NK-92 (cell line): ENCODE data around the gene ADARB2.

Experiments used
- DNase-seq: peaks from one replicate; lab custom pipeline; 2025; ENCODE audit not compliant: unreplicated experiment; lab: John Stamatoyannopoulos, UW

The ADARB2 gene

DNA sequence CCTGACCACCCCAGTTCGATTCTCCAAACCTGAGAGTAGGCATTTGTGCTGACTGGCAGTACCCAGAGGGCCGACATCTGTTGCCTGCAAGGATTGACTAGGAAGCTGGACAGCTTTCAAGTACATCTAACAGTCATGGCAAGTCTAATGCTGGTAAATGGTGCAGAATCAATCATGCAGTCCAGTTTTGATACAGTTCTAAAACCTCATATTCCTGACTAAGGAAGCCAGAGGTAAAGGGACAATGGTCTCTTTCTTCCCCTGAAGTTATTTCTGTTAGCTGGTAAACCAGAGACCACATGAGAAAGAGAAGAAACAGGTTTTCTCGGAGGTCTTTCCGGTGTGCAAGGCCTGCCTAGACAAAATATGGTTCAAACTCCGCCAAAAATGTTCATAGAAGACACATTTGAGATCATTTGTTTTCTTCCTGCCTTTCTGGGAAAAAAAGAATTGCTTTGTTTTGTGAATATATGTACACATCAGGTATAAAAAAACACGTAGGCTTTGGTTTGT is 584.0 kb downstream of the ADARB2 start:
- DNase-seq: no peak

DNA sequence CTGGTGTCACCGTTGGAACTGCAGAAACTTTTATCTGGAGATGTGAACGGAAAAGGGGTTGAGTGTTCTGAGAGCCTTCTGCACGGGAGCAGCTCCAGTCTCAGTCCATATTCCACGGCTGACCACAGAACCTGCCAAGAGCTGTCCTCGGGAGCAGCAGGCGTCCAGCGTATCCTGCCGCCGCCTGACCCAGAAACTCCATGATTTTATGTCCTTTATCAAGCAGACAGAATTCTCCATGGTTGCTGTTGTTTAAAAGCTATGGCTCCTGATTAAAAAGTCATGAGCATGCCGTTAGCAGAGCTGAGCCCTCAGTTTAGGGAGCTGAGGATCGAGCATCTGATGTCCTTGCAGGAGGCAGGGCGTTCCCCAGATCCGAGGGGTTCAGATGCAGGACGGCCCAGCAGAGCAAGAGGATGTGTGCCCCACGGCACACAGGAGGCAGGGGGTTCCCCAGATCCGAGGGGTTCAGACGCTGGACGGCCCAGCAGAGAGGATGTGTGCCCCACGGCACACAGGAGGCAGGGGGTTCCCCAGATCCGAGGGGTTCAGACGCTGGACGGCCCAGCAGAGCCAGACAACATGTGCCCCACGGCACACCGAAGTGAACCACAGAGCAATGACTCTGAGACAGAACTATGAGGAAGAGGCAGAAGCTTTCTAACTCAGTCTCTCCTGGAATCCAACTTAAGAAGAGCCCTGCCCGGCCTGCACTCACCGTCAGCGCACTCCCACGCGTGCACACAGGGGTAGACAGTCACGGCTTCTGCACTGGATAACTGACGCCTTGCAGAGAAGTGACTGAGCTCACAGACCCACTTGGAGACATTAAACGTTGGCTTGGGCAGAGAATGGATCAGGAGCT is 584.7 kb downstream of the ADARB2 start:
- DNase-seq: no peak

DNA sequence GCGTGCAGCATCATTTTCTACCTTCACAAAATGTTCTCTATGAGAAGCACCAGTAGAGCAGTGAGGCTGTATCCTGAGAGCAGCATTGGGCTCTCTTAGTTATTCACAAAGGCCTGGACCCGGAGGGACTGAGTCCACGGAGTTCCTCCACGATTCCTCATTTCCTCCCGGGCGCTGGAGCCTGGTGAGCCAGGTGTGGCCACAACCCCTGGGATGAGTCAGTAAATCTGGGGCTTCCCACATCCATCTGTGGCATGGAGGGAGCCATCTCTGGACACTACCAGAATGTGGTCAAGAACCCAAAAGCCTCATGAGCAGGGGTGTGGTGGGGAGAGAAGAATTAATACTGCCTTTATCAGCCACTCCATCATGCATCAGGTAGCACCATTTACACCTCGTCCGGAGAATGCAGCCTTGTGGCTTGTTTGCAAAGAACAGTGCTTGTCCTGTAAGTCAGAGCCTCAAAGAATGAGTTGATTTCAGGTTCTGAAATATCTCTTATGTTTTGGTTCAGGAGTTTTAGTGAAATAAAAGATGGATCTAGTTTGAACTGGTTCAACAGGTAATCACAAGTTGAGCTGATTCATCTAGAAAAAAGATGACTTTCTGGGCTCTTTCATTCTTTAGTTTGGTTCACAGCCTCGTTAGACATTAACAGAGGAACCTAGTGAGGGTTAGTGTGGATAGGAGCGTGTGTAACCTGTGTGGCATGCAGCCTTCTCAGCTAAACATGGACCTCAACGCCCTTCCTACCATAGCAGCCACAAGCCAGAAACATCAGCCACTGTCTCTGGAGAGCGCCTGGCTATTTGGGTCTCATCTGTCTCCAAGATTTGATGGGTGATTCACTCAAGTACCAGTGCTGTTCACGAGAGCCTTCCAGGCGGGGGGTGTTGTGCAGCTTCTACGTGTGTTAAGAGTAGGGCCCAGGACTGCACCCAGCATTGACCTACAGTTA is 586.0 kb downstream of the ADARB2 start:
- no peak for DNase-seq

DNA sequence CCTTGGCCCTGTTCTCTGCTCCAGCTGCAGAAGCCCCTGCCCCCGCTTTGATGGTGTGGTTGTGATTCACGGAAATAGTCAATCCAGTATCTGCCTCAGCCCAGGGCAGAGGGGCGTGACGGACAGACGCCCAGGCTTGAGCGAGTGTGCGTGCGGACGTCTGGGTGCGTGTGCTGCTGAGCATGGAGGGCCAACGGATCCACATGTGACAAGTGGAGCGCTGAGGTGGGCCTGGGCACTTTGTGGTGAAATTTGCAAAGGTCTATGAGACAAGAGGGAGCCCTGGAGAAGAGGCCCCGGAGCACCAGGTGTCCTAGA is 586.7 kb downstream of the ADARB2 start:
- DNase-seq: no peak

DNA sequence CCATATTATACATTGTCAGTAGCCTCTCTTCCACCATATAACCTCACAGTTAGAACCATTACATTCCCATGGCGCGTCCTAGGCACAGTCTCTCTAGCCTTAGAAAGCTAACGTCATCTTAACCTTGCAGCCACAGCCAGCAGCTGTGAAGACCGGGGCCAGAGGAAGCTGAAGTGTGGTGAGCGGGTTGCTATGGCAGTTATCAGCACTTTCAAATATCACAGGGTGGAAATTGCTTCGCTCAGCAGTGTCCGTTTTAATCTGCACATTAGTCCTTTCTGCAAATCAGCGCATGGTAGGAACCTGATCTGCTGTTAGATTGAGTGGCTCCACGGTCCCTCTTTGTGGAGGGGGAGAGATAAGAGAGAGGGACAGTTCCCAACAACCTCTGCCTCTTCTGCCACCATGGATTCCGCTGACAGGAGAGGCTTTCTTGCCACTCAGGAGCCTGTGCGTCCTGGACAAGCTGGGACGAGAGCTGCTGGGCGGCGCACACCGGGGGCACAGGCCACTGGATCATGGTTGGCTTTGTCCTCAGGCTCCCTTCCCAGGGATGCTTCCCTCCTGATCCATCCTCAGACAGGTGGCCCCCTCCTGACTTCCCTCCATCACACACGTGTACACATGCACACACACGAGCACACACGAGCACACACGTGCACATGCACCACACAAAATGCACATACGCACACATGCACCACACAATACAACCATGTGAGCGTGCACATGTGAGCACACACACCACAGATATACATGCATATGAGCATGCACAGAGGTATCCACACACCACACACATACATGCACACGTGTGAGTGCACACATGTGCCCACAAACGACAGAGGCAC is 587.3 kb downstream of the ADARB2 start:
- DNase-seq: no peak

DNA sequence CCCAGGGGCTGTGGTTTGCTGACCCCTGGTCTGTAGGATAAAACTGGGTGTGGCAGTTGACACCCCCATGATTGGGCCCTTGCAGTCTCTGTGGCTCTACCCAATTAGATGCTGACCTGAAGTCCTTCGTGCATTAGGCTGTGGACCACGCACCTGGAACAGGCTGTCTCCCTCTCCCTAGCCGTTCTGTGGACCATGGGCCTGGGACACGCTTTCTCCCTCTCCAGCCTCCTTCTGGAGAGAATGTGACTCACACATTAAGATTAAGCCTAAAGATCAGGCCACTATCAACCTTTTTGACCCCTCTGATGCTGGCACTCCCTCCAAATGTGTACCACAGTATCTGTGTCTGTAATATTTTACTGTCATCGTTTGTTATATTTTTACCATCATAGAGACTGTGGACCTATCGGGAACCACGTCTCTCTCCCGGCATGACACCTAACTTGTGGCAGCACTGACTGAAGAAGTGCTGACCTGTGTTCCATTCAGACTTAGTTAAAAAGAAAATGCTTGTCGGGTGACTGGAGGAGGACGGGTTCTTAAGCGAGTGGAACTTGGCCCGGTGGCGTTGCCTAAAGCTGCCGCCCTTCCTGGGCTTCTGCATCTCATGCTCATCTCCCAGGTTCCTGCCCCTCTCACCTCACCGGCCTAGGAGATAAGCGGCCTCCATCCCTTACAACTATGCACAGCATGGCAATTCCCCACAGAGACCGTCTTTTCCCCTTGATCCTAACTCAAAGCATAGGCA is 588.3 kb downstream of the ADARB2 start:
- no peak for DNase-seq

DNA sequence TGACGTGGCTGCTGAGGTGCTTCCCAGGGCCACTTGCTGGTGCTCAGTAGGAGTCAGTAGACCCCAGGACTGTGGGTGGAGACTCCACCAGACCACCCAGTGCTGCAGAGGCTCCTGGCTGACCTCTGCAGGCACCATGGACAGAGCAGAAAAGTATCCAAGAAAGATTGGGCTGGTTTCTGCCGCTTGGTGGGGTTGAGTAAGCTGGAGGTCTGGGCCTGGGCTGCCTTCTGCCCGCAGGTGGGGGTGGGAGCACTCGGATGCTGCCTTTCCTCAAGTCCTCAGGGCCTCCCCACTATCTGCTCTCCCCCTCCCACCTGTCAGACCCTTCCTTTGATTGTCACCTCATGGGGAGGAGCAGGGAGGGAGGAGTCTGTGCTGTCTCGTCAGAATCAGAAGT is 589.5 kb downstream of the ADARB2 start:
- no peak for DNase-seq

DNA sequence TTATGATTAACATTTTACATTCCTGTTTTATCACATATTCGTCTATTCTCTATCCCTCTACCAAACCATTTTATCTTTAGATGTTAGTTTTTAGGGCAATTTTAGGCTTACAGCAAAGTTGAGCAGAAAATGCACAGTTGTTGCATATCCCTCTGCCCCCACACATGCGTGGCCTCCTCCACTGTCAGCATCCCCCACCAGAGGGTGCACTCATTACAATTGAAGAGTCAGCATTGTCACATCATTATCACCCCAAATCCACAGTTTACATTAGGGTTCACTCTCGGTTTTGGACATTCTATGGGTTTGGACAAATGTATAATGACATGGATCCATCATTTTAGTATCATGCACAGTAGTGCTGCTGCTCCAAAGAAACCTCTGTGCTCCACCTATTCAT is 594.7 kb downstream of the ADARB2 start:
- DNase-seq: no peak

DNA sequence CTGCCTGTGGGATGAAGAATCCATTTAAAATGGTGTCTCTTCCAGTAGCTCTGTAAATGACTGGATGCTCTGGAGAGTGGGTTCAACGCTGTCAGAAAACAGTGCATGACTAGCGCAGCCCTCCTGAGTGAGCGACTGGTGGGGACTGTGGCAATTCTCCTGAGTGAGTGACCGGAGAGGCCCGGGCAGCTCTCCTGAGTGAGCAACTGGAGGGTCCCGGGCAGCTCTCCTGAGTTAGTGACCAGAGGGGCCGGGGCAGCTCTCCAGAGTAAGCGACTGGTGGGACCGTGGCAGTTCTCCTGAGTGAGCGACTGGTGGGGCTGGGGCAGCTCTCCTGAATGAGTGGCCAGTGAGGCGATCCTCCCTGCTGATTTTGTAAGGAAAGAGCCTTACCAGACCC is 595.6 kb downstream of the ADARB2 start:
- DNase-seq: no peak

DNA sequence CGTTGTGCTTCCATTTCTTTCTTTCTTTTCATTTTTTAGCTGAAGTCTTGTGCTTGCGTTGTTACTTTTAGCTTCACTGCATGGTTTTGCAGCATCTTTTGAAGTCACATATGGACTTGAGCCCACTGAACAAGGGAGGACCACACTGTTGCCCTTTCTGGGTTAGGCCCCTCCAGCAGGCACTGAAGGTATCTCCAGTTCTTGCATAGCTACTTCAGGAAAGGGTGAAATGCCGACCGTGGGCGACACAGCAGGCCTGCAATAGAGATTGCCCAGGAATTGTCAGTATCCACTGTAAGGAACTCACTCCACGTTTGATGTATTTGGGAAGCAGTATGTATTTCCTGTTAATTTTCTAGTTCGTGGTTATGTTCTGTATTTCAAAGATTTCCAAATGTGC is 596.1 kb downstream of the ADARB2 start:
- no peak for DNase-seq

DNA sequence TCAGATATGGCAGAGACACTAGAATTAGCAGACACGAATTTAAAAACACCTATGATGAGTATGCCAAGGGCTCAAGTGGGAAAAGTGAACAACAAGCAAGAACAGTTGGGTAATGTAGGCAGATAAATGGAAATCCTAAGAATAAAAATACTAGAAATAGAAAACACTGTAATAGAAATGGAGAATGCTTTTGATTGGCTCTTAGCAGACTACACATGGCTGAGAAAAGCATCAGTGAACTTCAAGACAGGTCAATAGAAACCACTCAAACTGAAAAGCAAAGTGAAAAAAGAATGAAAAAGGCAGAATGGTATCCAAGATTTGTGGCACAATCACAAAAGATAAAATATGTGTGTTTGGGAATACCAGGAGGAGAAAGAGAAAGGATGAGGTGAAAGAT is 598.8 kb downstream of the ADARB2 start:
- no peak for DNase-seq

DNA sequence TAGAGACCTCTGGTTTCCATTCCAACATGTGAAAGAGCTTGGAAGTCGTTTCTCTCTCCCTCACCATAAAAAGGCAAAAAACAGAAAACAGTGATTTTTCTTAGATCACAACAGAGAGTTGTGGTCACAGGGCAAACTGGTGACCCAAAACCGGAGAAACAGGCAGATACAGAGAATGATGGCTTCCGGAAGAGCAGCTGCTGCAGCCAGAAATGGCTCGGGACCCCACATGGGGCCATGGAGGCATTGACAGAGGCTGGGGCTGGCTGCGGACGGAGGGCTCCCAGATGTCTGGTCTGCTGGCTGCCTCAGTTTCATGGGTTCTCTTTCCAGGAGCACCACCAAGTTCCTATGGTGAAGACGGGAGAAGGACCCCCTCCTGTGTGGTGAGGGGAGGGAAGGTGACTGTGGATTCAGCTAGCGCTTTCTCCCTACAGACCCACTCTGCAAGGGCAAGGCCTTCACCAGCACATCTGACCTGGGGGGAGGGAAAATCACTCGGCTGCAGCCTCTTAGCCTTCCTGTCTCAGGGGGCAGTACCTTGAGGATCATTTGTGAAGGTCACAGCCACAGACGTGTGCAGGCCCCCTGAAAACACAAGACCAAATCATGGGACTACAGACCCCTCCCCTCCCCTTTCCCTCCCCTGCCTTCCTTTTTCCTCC is 599.7 kb downstream of the ADARB2 start:
- DNase-seq: no peak

DNA sequence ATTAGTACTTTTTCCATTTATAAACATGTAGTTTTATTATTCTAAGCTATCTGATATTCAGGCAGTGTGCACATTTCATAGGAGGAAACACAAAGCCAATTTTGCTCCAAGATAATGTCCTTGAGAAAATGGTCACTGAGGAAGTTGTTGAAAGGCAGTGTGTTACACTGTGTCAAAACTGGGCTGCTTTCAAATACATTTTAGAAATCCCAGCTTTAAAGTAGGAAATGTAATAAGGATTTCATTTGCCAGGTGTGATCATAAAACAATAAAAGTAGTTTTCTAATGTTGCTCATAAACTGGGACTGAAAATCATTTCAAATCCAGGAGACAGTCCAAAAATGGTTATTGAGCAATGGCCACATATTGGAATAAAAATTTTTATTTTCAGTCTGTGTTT is 601.1 kb downstream of the ADARB2 start:
- no peak for DNase-seq

DNA sequence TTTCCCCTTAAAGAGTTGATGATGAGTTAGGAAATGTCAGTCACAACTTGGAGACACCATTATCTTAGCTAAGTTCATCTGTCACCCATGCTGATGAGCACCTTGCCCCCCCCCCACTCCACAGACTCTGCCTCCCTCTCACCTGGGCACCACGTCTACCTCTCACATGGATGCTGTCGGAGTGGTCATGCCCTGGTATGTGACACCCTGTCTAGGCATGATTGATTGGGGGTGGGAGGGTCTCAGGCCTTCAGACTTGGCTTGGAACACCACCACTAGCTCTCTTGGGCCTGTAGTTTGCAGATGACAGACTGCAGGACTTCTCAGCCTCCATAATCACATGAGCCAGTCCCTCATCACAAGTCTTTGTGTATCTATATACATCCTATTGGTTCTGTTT is 603.2 kb downstream of the ADARB2 start:
- no peak for DNase-seq

DNA sequence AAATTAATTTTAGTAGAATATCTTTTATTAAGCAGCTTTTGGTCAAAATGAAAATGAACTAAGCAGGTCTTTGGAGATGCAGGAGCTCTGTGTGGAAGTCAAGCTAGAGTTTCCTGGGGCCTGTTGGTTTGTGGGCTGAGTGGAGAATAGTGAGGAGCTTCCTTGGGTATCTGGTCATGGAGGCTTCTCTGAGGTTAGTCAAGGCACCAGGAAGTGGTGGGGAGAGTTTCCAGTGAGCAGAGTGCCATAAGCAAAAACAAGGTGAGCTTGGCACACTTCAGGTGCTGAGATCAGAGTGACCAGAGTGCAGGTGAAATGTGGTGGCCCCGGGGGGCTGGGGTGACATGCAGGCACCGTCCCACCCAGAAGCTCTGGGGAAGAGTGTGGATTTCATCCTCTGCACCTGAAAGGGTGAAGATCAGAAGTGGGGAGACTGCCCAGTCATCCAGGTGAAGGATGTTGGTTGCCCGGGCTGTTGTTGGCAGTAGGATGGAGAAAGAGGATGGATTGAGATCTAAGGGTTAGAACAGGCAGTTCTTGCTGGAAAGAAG is 603.8 kb downstream of the ADARB2 start:
- DNase-seq: no peak

DNA sequence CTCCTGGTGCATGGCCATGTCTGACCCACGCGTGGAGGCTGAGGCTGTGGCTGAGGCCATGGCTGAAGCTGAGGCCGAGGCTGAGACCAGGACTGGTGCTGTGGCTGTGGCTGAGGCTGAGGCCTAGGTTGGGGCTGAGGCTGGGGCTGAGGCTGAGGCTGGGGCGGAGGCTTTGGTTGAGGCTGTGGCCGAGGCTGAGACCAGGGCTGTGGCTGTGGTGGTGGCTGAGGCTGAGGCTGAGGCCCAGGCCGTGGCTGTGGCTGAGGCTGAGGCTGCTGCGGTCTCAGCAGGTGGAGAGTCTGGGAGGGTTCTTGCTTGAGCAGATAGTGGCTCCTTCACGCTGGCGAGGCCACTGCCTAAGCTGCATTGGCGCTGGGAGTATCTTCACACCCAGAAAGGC is 604.7 kb downstream of the ADARB2 start:
- DNase-seq: no peak

DNA sequence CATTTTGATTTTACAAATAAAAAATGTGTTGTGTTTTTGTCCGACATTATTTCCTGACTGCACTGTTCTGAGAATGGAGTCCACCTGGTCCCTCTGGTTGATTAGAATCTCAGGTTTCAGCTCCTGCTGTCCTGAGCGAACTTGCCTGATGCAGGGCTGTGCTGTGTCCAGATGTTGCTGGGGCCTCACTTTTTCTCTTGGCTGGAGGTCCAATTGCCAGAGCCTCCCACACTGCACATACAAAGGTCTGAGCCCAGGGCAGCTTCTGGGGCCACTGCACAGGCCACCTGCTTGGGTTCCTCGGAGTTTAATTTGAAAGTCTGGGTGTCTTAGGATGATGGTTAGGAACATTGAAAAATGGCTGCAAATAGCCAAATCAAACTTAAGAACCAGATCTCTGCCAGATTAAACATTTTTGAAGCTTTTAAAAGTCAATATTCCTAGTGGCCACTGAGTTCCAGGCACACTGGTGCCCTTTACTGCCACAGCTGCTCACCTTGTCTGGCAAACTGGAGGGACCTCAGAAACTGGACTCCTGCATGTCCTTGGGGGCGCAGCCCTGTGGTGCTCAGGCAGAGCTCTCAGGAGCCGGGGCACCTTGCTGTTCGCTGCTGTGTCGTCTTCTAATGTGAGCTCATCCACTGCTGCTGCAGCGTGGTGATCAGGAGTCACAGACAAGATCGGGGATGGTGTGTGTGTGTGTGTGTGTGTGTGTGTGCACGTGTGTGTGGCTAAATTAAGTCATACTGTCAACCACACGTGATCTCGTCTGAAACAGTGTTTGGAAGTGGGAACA is 606.1 kb downstream of the ADARB2 start:
- no peak for DNase-seq

DNA sequence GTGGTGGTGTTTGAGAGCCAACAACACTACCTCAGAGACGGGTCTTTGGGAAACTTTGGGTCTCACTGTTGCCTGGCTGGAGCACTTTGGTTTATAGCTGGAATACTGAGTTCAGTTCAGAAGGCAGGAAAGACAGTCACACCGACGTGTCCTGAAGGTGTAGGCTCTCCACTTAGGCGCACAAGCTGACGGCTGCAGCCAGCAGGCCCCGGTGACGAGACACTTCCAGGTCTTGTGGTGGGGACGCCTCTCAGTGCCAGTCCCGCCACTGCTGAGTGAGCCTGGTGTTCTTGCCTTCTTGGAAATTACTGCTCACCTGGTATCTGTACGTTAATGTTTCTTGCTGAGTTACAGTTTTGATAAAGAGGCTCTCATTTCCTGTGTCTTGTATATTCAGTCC is 607.1 kb downstream of the ADARB2 start:
- no peak for DNase-seq

DNA sequence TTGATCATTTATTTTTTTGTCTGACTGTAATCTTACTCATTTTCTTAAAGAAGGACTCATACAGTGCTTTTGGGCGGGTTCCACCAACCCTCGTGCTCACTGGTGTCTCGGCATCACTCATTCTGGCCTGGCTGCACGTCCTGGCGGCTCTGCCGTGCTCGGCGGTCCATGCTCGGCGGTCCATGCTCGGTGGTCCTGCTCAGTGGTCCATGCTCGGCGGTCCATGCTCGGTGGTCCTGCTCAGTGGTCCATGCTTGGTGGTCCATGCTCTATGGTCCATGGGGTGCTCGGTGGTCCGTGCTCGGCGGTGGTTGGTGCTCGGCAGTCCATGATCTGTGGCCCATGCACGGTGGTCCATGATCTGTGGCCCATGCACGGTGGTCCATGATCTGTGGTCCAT is 608.7 kb downstream of the ADARB2 start:
- DNase-seq: no peak
